Stimulated activated CD8-positive, alpha-beta memory T cell treated with anti-CD3 and anti-CD28 coated beads, Interleukin-15, amount 100 ng/mL, for 1 hour (primary cell): ENCODE measurements around the gene SLC22A4.

Experiments used
- DNase-seq: peaks from one replicate; pipeline ENCODE4 v3.0.0-alpha.2; 2020; ENCODE audit warnings: low read depth

Gene SLC22A4

GRCh38 chr5:132262882-132263547 is 31.2 kb upstream of the SLC22A4 start:
- DNase-seq = no peak

GRCh38 chr5:132263548-132264261 is 30.5 kb upstream of the SLC22A4 start:
- no peak for DNase-seq

- DNase-seq = no peak
Observed at GRCh38 chr5:132264546-132265335, 29.5 kb upstream of the SLC22A4 start.

GRCh38 chr5:132265336-132266030 is 28.7 kb upstream of the SLC22A4 start:
- no peak for DNase-seq

GRCh38 chr5:132266031-132266835 is 28.0 kb upstream of the SLC22A4 start:
- no peak for DNase-seq

DNA sequence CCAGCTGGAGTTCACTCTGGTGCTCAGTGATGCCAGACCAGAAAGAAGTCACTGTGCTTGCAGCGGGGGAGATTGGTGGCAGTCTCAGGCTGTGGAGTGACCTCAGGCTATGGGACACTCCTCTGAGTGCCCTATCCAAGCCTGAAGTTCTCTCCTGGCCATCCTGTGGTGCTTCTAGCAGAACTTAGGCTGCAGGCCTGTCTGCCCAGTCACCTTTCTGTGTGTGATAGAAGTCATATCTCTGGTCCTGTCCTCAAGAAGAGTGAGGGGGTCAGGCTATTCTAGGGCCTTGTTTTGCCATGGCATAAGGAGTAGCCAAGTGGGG is 27.4 kb upstream of the SLC22A4 start:
- no peak for DNase-seq

DNA sequence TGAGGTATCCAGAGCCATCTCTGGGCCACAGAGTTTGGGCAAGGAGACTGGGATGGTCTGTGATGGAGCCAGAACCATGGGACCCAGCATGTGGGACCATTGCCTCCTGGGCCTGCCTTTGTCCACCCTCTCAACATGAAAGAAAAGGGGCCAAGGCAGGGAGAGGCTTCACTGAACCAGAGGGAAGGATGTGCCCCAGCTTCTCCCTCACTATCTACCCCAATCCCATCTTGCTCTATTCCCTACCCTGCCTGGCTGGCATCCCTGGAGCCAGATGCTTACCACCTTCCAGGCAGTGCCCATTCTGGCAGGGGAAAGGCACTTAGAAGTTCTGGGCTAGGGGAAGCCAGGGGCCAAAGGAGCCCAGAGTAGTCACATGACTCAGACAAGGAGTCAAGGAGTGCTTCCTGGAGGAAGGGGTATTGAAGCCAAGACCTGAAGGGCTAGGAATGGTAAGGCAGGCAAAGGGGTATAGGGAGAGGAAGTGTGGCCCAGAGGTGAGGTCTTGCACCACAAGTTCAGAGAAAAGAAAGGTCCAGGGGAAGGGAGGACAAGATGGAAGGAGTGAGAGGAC is 26.9 kb upstream of the SLC22A4 start:
- no peak for DNase-seq

DNA sequence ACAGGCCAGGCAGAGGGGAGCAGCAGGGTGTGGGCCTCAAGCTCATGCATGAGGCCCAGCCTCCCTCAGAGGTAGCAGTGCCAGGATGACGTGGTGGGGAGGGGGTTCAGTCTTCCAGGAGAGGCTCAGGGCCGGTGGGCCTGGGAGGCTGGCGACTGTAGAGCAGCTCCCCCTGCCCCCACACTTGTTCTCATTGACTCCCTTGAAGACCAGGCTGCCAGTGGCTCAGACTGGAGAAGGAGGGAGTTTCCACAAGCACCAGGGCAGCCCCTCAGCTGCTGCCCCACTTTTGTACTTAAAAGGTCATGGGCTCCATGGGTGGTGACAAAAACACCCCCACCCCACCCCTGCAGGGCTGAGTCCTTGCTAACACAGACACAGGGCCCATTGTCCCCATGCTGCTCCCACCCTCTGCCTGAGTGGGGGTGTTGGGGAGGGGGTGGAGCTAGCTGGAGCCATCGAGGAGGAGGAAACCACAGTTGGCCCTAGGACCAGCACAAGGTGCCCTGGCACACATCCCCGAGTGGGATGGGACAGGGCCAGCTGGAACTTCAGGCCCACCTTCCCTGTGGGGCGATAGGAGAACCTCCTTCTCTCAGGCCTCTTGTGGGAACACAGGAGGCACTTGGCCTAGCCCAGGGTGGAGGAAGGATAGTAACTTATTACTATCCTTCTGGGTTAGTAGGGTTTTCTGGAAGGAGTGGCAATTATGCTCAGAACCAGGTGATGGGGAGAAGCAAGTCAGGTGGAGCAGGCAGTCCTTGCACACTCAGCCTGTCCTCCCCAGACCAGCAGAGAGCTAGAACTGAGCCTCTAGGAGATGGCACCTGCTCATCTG is 26.0 kb upstream of the SLC22A4 start:
- DNase-seq = no peak

DNA sequence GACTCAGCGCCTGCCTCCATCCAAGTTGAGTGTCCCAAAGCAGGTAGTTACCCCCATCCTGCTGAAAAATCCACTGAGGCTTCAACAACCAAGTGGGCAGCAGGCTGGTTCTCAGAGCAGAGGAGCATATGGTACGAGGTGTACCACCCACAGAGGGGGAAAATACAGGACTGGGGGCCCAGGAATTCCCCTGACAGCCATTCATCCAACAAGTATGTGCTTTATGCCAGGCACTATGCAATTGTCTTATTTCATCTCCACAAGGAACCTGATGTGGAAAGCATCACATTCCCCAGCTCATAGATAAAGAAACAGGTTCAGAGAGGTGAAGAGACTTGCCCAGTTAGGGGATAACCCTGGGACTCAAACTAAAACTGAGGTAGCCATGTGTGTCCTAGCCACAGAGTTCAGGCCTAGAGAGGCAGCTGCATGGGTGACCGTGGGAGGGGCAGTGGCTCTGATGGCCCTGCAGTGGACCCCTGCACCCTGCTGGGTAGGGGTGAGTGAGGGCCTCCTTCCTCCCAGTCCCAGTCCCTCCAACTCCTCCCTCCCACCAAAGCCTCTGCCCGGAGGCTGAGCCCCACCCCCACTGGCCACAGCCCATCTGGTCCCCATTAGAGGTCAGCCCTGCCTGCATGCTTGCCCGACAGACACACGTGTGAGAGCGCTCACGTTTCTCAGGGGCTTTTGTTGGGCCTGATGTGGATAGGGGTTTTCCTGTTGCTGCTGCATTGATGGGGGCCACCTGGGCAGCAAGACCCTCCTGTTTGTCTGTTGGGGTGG is 25.2 kb upstream of the SLC22A4 start:
- DNase-seq = no peak

DNA sequence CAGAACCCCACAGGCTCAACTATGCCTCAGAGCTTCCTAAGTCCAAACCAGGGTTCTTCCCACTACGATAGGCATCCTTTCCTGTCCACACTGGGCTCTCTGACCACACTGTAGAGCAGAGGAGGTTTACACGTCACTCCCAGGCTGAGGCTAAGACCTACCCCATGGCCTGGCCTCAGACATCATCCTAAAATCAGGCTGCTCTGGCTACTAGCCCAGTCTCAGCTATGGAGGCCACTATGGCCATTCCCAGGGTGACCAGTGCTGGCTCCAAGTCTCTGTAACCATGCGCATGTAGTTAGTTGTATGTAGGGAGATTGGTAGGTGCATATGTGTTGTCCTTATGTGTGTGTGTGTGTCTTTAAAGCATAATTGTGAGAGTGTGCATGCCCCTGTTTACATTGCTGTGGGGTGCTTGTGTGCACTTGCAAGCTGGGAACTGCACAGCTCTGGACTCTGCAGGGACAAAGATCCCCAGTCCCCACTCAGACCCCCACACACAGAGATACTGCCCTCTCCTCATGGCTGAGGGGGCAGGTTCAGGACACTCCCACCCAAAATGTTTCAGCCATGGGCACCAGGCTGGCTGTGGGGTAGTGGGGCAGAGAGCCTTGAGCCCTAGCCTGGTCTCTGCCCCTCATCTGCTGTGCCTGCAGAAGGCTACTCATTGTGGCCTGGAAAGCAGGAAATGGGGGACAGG is 24.4 kb upstream of the SLC22A4 start:
- DNase-seq = no peak

GRCh38 chr5:132270335-132270665 is 23.9 kb upstream of the SLC22A4 start:
- no peak for DNase-seq

- DNase-seq = no peak
Observed at GRCh38 chr5:132270706-132271105, 23.5 kb upstream of the SLC22A4 start.

GRCh38 chr5:132271251-132272246 is 22.6 kb upstream of the SLC22A4 start:
- no peak for DNase-seq

DNA sequence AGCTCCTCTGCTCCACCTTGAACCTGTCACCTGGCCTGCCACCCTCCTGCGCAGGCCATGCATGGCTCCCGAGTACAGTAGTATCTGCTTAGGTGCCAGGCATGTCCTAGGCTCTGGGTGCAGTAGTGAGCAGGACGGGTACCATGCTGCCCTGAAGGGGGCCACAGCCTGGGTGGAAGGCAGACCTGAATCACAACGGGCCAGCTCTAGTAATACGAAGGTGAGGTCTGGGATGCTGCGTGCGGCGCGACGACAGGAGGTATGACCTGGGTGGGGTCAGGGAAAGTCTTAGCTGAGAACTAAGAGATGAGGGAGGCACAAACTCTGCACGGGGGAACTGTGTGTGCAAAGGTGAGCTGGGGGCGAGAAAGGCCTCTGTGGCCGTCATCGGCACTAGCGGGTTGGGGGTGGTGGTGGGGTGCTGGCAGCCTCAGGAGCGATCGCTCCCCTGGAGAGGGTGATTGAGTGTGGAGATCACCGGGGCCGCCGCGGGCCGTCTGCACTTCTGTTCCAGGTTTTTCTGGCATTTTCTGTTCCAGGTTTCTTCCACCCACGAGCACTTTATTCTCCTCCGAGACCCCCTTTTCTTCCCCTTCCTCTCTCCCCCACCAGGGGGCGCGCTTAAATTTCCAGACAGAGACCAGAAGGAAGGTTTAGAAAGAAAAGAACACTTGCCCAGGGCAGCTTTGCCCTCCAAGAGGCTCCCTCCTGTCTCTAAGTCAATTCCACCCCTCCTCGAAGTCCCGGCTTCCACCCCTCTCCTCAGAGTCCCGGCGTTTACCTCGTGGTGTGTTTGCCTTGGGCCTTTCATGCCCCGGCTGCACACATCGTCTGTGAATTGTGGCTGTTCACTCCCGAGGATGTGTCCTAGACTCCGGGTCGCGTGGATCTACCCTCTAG is 21.6 kb upstream of the SLC22A4 start:
- peak; percentile 62 for DNase-seq

- DNase-seq = no peak
Observed at GRCh38 chr5:132273631-132274030, 20.6 kb upstream of the SLC22A4 start.

DNA sequence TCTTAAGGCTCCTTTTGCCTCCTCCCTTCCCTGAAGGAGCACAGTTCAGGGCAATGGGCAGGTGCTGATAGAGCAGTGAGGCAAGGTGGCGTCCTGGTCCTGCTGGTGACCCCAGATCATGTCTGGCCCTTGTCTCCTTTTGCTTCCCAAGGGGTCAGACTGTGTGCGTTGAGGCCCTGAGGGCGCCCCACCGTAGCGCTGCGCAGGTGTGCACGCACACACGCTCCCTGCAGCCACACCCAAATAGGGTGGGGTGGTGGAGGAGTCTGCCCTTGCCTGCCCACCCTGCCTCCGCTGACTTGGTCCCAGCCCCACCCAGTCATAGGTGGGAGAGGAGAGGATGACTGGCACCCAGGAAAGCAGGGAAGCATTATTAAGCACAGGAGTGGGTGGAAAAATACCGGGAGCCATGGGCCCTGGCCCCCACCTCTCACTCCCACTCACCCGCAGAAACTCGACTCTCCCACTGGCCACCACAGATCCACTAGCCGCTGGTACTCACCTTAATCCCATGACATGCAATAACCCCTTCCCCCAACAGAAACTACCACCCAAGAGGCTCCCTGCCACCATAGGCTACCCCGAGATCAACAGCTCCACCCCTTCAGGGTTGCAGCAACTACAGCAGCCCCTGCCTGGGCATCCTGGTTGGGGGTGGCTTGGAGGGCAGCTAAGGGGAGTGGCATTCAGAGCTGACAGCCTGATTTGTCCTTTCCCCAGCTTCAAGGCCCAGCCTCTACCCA is 20.0 kb upstream of the SLC22A4 start:
- no peak for DNase-seq
